ENCODE data around the gene GMDS. TPM values are rescaled to one million over a fixed set of nuclear protein-coding genes. Genes with fewer than 3 reads are reported as not detected.

The GMDS gene
- total and polyA plus RNA-seq, 2 of the 8 experiments (the other 6 are each of a cell fraction or from before 2014, with no cell fraction given) = 16.8 to 50.0 TPM

DNA sequence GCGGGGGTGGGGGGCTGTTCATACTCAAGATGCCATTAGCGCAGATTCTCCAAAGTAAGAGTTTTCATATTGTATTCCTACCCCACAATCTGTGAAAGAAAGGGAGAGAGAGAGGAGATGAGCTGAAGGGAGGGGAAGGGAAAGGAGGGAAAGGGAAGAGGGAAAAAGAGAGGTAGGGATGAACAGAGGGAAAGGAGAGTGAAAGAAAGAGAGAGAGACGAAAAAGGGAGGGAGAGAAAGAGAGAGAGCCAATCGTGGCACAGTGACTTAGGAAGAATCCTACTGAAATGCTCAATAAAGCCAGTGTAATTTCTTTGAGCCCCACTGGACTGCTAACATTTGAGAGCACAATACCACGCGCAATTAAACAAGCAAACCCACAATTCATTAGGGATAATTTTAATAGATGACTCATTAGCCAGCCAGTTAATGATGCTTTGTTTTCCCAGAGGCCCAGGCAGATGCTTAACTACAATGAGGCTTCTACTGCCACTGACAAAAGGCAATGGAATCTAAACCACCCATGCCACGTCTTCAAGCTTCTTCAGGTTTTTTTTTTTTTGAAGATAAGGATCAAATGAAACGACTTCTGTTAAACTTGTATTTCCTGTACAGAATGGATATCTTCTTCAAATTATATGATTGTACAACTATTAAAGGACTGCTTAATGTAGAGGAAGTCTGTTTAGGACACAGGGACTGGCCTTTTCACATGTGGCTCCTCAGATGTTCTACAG, 328.9 kb downstream of the GMDS start:
- Histone ChIP-seq H2BK12ac (ENCODE audit: low read depth, low read length) (no peak overlapping the region), H3K9ac (replicated peaks in 1 of 4; ENCODE audit: extremely low read depth in 1 of 4, low read depth in 3 of 4, low read length in 3 of 4) (no peak overlapping the region), H3K79me1 (ENCODE audit: low read depth, low read length) (no peaks in the 10 kb centered on the region), H3K23me2 (ENCODE audit: low read depth, low read length) (no peaks in the 10 kb centered on the region), H3K79me2 (ENCODE audit: control insufficient read depth in 1 of 2, insufficient read depth in 2 of 2, low read length in 2 of 2) (no peaks in the 10 kb centered on the region), H3K23ac (ENCODE audit: insufficient read length) (no peak overlapping the region), H3K27me3 (replicated peaks in 1 of 4; ENCODE audit: control insufficient read depth in 3 of 4, extremely low read depth in 1 of 4, insufficient read depth in 3 of 4, low read length in 3 of 4) (no peaks in the 10 kb centered on the region), H3K4me3 (ENCODE audit: extremely low read depth in 1 of 4, insufficient read depth in 2 of 4, low read depth in 3 of 4, low read length in 4 of 4) (no peak overlapping the region), H3K9me3 (ENCODE audit: insufficient read depth in 2 of 2, low read depth in 1 of 2, low read length in 1 of 2) (no peaks in the 10 kb centered on the region), H3K4me1 (replicated peaks in 1 of 4; ENCODE audit: control insufficient read depth in 3 of 4, insufficient read depth in 4 of 4, low read length in 3 of 4) (peaks cover 0 to 3% (median 2%) of the 10 kb centered on the region in 4 experiments; a peak in 4 of 7 replicates), H4K8ac (ENCODE audit: extremely low read depth, insufficient read depth, low read length) (no peak overlapping the region), H3K36me3 (ENCODE audit: control insufficient read depth in 2 of 4, insufficient read depth in 4 of 4, low read length in 3 of 4) (no peaks in the 10 kb centered on the region), H2AK5ac (ENCODE audit: low read depth, low read length) (no peak overlapping the region), H3K56ac (replicated peaks; ENCODE audit: insufficient read length, low read depth, low read length) (no peak overlapping the region), H3K18ac (ENCODE audit: extremely low read depth, low read length) (no peak overlapping the region), H3K4ac (replicated peaks; ENCODE audit: insufficient read length, low read depth, low read length) (no peak overlapping the region), H3K27ac (ENCODE audit: low read depth, low read length) (no peak overlapping the region), H2BK120ac (replicated peaks; ENCODE audit: low read depth, low read length) (no peak overlapping the region), H4K5ac (ENCODE audit: insufficient read length, low read depth, low read length) (no peak overlapping the region), H4K20me1 (replicated peaks in 1 of 2; ENCODE audit: control insufficient read depth in 1 of 2, insufficient read depth in 2 of 2, low read length in 2 of 2) (no peaks in the 10 kb centered on the region), H3K14ac (ENCODE audit: insufficient read length) (no peak overlapping the region), H3K4me2 (ENCODE audit: insufficient read depth in 1 of 2, low read depth in 2 of 2, low read length in 2 of 2) (no peak overlapping the region), H2BK20ac (ENCODE audit: low read length) (no peak overlapping the region), H2BK5ac (ENCODE audit: low read depth, low read length) (no peak overlapping the region; the same call in 1 of the 2 replicates), H4K91ac (replicated peaks; ENCODE audit: insufficient read length, low read length) (no peak overlapping the region), H2BK15ac (ENCODE audit: low read length) (no peak overlapping the region), H2AFZ (ENCODE audit: low read length) (no peak overlapping the region)
- POLR2A ChIA-PET (ENCODE audit: partially characterized antibody) = interaction anchor here (0.6 kb wide), 1 partner anchor 9 kb away, joined by 3 read pairs; no protein-coding TSS in a partner anchor
- no peak for DNase-seq (ENCODE audit: low read depth in 1 of 2, low spot score in 2 of 2)
- no peak for FAIRE-seq
- CTCF ChIA-PET (ENCODE audit: partially characterized antibody) = interaction anchor here (1.9 kb wide), 1 partner anchor 23 kb away, joined by 9 read pairs; no protein-coding TSS in a partner anchor
- TF ChIP-seq RXRA (IDR thresholded peaks at IDR 0.05; ENCODE audit: insufficient read depth, low read depth, low read length) (no peak), EZH2 (IDR thresholded peaks at IDR 0.05; ENCODE audit: low read depth, low read length, severe bottlenecking) (no peak), JUN (IDR thresholded peaks at IDR 0.05; ENCODE audit: low read depth, low read length) (no peak), YY1 (IDR thresholded peaks at IDR 0.05; ENCODE audit: low read depth, low read length) (no peak), CBX5 (IDR thresholded peaks at IDR 0.05; ENCODE audit: low read depth, low read length) (no peak), NANOG (IDR thresholded peaks at IDR 0.05; ENCODE audit: insufficient read depth, low read depth, low read length, poor library complexity, severe bottlenecking) (no peak), ZNF274 (IDR thresholded peaks at IDR 0.05; ENCODE audit: borderline replicate concordance, extremely low read depth, low read length) (no peak), CHD2 (IDR thresholded peaks at IDR 0.05; ENCODE audit: low read length) (no peak), GTF2F1 (IDR thresholded peaks at IDR 0.05; ENCODE audit: borderline replicate concordance, low read depth, low read length) (no peak), CHD1 (IDR thresholded peaks at IDR 0.05; ENCODE audit: low read depth, low read length) (no peak), NRF1 (IDR thresholded peaks at IDR 0.05; ENCODE audit: low read depth, low read length) (no peak), JUND (IDR thresholded peaks at IDR 0.05; ENCODE audit: low read length) (no peak)
- 86% methylated on average over 8 of the region's 8 CpGs; no CpG with 5 or more reads in 1 of the 2 experiments for WGBS, 2 experiments (ENCODE audit: extremely low coverage in 1 of 2, insufficient coverage in 1 of 2, insufficient read length in 1 of 2, insufficient replicate concordance in 2 of 2, low coverage in 1 of 2, low lambda C conversion rate in 2 of 2, missing lambda C conversion rate in 1 of 2)
